ENCODE measurements around the gene UBAC1.

DNA sequence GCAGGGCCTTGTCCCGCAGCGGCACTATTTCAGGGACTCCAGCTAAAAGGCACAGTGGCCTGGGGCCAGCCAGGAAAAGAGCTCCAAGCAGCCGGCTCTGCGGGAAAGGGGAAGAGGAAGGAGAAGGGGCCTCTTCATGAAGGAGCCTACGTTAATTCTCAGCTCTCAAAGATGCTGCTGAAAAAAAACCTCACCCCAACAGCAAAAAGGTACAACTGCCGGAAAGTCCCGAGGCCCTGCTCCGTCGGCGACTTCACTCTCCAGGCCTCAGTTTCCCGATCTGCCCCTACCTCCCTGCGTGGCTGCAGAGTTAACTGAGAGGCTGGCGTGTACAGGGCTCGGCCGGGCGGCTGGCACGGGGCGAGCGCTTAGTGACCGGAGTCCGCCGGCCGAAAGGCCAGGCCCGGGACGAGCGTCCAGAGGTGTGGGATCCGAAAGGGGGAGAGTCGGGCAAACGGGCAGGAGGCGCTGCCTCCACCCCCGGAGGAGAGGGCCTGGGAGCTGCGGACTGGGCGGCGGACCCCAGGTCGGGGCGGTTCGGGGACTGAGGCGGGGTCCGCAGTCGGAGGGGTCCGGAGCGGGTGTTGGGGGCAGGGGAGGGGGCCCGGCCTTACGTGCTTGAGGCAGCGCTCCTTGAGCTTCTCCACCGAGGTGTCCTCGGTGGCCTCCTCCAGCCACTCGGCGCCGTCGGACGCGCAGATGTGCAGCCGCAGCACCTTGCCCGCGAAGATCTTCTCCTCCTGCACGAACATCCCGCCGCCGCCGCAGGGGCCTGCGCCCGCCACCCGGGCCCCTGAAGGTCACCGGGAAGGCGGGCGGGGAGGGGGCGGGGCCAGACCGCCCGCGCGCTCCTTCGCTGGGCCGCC lies 529 bp downstream of the UBAC1 start:
- TF ChIP-seq, protein P1, sequence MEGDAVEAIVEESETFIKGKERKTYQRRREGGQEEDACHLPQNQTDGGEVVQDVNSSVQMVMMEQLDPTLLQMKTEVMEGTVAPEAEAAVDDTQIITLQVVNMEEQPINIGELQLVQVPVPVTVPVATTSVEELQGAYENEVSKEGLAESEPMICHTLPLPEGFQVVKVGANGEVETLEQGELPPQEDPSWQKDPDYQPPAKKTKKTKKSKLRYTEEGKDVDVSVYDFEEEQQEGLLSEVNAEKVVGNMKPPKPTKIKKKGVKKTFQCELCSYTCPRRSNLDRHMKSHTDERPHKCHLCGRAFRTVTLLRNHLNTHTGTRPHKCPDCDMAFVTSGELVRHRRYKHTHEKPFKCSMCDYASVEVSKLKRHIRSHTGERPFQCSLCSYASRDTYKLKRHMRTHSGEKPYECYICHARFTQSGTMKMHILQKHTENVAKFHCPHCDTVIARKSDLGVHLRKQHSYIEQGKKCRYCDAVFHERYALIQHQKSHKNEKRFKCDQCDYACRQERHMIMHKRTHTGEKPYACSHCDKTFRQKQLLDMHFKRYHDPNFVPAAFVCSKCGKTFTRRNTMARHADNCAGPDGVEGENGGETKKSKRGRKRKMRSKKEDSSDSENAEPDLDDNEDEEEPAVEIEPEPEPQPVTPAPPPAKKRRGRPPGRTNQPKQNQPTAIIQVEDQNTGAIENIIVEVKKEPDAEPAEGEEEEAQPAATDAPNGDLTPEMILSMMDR (optimal IDR thresholded peaks at IDR 0.05 in 1 of 3, IDR thresholded peaks at IDR 0.05 in 1 of 3, conservative IDR thresholded peaks at IDR 0.05 in 1 of 3; ENCODE audit: extremely low read depth in 1 of 3, insufficient read depth in 2 of 3, low read length in 3 of 3): no peak
- no peak for TF ChIP-seq EZH2 (IDR thresholded peaks at IDR 0.05; ENCODE audit: low read length)
